HCT116 (cell line): Measurements from ENCODE around the gene TSPAN11. TPM values are rescaled to one million over a fixed set of nuclear protein-coding genes. Genes with fewer than 3 reads are reported as not detected.

Experiments used
- ATAC-seq: fragments of 200-7000 bp; cut with Tn5 transposase; 2 replicates; pipeline ENCODE4 v1.9.1; 2020; ENCODE audit warnings: mild to moderate bottlenecking, moderate library complexity
- BruUV-seq: library from RNA; stranded (reverse); fragments of 400-500 nt; replicated peaks from 2 replicates; lab custom pipeline; 2021; lab: Mats Ljungman, UMichigan
- CTCF ChIA-PET: fragments of 300-600 bp; sonication (Branson Sonifier 250); formaldehyde crosslinking; loops from one replicate; lab custom pipeline; 2021; ENCODE audit warnings: antibody characterized with exemption; lab: Charles Lee
- POLR2A ChIA-PET: fragments of 300-600, 350-600 bp; sonication (Branson Sonifier 250); formaldehyde crosslinking; loops from one replicate; lab custom pipeline; 2021; ENCODE audit warnings: antibody characterized with exemption; lab: Charles Lee
- RAD21 ChIA-PET, 2 experiments: fragments of 300-600 bp; sonication (Branson Sonifier 250); formaldehyde crosslinking; loops; one replicate each; lab custom pipeline; 2023; ENCODE audit warnings: low total read pairs in 2 of 2; ENCODE audit not compliant: uncharacterized antibody in 2 of 2, unreplicated experiment in 2 of 2, low non-redundant PET in 1 of 2; lab: Charles Lee
- DNase-seq: peaks from one replicate; pipeline ENCODE4 v3.0.0-alpha.2; 2010; ENCODE audit warnings: low read depth, low spot score
- H2AFZ ChIP-seq: fragments of 200-600 bp; shearing (Covaris generic), sonication (generic); 2 replicates; pipeline ENCODE4 v1.6.1; 2017; ENCODE audit warnings: low read depth, mixed run types, mixed read lengths, antibody characterized with exemption, low read length; ENCODE audit not compliant: poor library complexity, severe bottlenecking
- H3K27ac ChIP-seq: 2 replicates; pipeline ENCODE4 v1.5.1; 2012; ENCODE audit warnings: low read depth, low read length
- H3K27me3 ChIP-seq: fragments of 200-600 bp; sonication (generic); 2 replicates; pipeline ENCODE4 v1.6.1; 2016; ENCODE audit warnings: mixed run types, low read length, mixed read lengths; ENCODE audit not compliant: insufficient read depth
- H3K36me3 ChIP-seq, 2 experiments: fragments of 200-500 bp in 1 of 2; fragments of 200-600 bp in 1 of 2; sonication (Bioruptor generic) in 1 of 2; sonication (generic) in 1 of 2; 2 replicates each; pipeline versions ENCODE4 v1.5.1 to v1.6.1; 2014 to 2016; ENCODE audit warnings: low read length in 2 of 2, inconsistent platforms in 1 of 2, mixed read lengths in 1 of 2, mixed run types in 1 of 2; ENCODE audit not compliant: insufficient read depth in 2 of 2, control insufficient read depth in 1 of 2
- H3K4me1 ChIP-seq, 2 experiments: fragments of 200-600 bp in 1 of 2; sonication (generic) in 1 of 2; 2 replicates each; pipeline versions ENCODE4 v1.5.1 to v1.6.1; 2012 to 2017; ENCODE audit warnings: low read length in 2 of 2, inconsistent platforms in 1 of 2, mild to moderate bottlenecking in 1 of 2, mixed read lengths in 1 of 2, mixed run types in 1 of 2, moderate library complexity in 1 of 2; ENCODE audit not compliant: insufficient read depth in 2 of 2, control insufficient read depth in 1 of 2
- H3K4me2 ChIP-seq: fragments of 200-600 bp; sonication (generic); 2 replicates; pipeline ENCODE4 v1.6.1; 2017; ENCODE audit warnings: mixed run types, low read length, mixed read lengths
- H3K4me3 ChIP-seq, 2 experiments: fragments of 200-600 bp in 1 of 2; sonication (generic) in 1 of 2; replicated peaks in 1 of 2; 2 replicates each; pipeline ENCODE4 v1.5.1; 2011 to 2016; ENCODE audit warnings: low read length in 2 of 2, control low read depth in 1 of 2, low read depth in 1 of 2, mild to moderate bottlenecking in 1 of 2, mixed read lengths in 1 of 2, mixed run types in 1 of 2
- H3K79me2 ChIP-seq: fragments of 200-600 bp; sonication (generic); 2 replicates; pipeline ENCODE4 v1.6.1; 2017; ENCODE audit warnings: mild to moderate bottlenecking, mixed run types, low read length, moderate library complexity, mixed read lengths; ENCODE audit not compliant: insufficient read depth
- H3K9ac ChIP-seq: fragments of 200-600 bp; sonication (generic); 2 replicates; pipeline ENCODE4 v1.6.1; 2016; ENCODE audit warnings: low read length, mixed read lengths
- H3K9me2 ChIP-seq: fragments of 200-600 bp; sonication (generic), shearing (Covaris generic); 2 replicates; pipeline ENCODE4 v1.6.1; 2017; ENCODE audit warnings: mixed run types, mild to moderate bottlenecking, moderate library complexity; ENCODE audit not compliant: insufficient read depth
- H3K9me3 ChIP-seq, 2 experiments: fragments of 200-500 bp in 1 of 2; fragments of 200-600 bp in 1 of 2; sonication (Bioruptor generic) in 1 of 2; sonication (generic) in 1 of 2; 2 replicates each; pipeline ENCODE4 v1.6.1; 2014 to 2017; ENCODE audit warnings: low read length in 2 of 2, mixed read lengths in 2 of 2, inconsistent platforms in 1 of 2, low read depth in 1 of 2, mild to moderate bottlenecking in 1 of 2, mixed run types in 1 of 2, moderate library complexity in 1 of 2; ENCODE audit not compliant: control insufficient read depth in 1 of 2, insufficient read depth in 1 of 2
- H4K20me1 ChIP-seq: fragments of 200-600 bp; sonication (generic), shearing (Covaris generic); 2 replicates; pipeline ENCODE4 v1.6.1; 2017; ENCODE audit warnings: mixed run types, mild to moderate bottlenecking, moderate library complexity; ENCODE audit not compliant: insufficient read depth
- CTCF ChIP-seq, 3 experiments: fragments of 200-600 bp in 1 of 3; sonication (generic) in 1 of 3; IDR thresholded peaks in 2 of 3; conservative IDR thresholded peaks in 1 of 3; 2 replicates each; pipeline ENCODE4 v1.5.1; 2012 to 2017; ENCODE audit warnings: low read depth in 2 of 3, low read length in 2 of 3, antibody characterized with exemption in 1 of 3, borderline replicate concordance in 1 of 3, control low read depth in 1 of 3, mild to moderate bottlenecking in 1 of 3, mixed read lengths in 1 of 3, mixed run types in 1 of 3, moderate library complexity in 1 of 3; ENCODE audit not compliant: insufficient read depth in 1 of 3
- EGR1 ChIP-seq: IDR thresholded peaks from 2 replicates; pipeline ENCODE4 v1.6.1; 2012; ENCODE audit warnings: low read depth
- ELF1 ChIP-seq: IDR thresholded peaks from 2 replicates; pipeline ENCODE4 v1.6.1; 2012; ENCODE audit warnings: low read depth, borderline replicate concordance
- EZH2 ChIP-seq: fragments of 200-600 bp; sonication (generic); IDR thresholded peaks from 2 replicates; pipeline ENCODE4 v1.6.1; 2017; ENCODE audit warnings: antibody characterized with exemption, mixed run types
- EZH2phosphoT487 ChIP-seq: fragments of 200-600 bp; IDR thresholded peaks from 2 replicates; pipeline ENCODE4 v1.6.1; 2018; ENCODE audit warnings: antibody characterized with exemption, borderline replicate concordance
- FOSL1 ChIP-seq: IDR thresholded peaks from 2 replicates; pipeline ENCODE4 v1.6.1; 2012; ENCODE audit warnings: low read depth
- JUND ChIP-seq: IDR thresholded peaks from 2 replicates; pipeline ENCODE4 v1.6.1; 2012
- POLR2AphosphoS5 ChIP-seq: IDR thresholded peaks from 2 replicates; pipeline ENCODE4 v1.6.1; 2011; ENCODE audit warnings: mild to moderate bottlenecking, low read depth, low read length, moderate library complexity
- RAD21 ChIP-seq: IDR thresholded peaks from 2 replicates; pipeline ENCODE4 v1.6.1; 2012; ENCODE audit warnings: low read depth, mild to moderate bottlenecking
- SIN3A ChIP-seq: IDR thresholded peaks from 2 replicates; pipeline ENCODE4 v1.6.1; 2012; ENCODE audit warnings: low read depth
- SP1 ChIP-seq: IDR thresholded peaks from 2 replicates; pipeline ENCODE4 v1.6.1; 2012; ENCODE audit warnings: low read depth
- SRF ChIP-seq: IDR thresholded peaks from 2 replicates; pipeline ENCODE4 v1.6.1; 2012; ENCODE audit warnings: low read depth
- TCF7L2 ChIP-seq: IDR thresholded peaks from 2 replicates; pipeline ENCODE4 v1.7.0; 2011; ENCODE audit warnings: borderline replicate concordance, inconsistent platforms; ENCODE audit not compliant: insufficient read depth, insufficient read length; ENCODE audit errors: extremely low read depth
- YY1 ChIP-seq: IDR thresholded peaks from 2 replicates; pipeline ENCODE4 v1.6.1; 2011; ENCODE audit warnings: low read length, low read depth, moderate library complexity, mild to moderate bottlenecking; ENCODE audit not compliant: insufficient replicate concordance; ENCODE audit errors: extremely low read depth
- ZFX ChIP-seq: fragments of 450-650 bp; IDR thresholded peaks from 2 replicates; pipeline ENCODE4 v1.6.1; 2017
- ZNF274 ChIP-seq: fragments of 200-500 bp; sonication (Bioruptor generic); IDR thresholded peaks from 2 replicates; pipeline ENCODE4 v1.6.1; 2014; ENCODE audit warnings: mild to moderate bottlenecking, low read depth, low read length, inconsistent platforms
- intact Hi-C: fragments of 100-400 bp; cut with micrococcal nuclease; formaldehyde crosslinking; loops from 2 replicates; pipeline ENCODE4 v1.10.0; 2022
- total RNA-seq: library from RNA; stranded (reverse); gene quantifications from one replicate; pipeline ENCODE4 v1.2.1, GENCODE V29; 2021; ENCODE audit not compliant: unreplicated experiment
- TF ChIP-seq, protein P1 (sequence below): IDR thresholded peaks from 2 replicates; pipeline ENCODE4 v1.6.1; 2012
- TF ChIP-seq, protein P2 (sequence below): IDR thresholded peaks from 2 replicates; pipeline ENCODE4 v1.6.1; 2012; ENCODE audit warnings: low read depth
- TF ChIP-seq, protein P3 (sequence below): IDR thresholded peaks from 2 replicates; pipeline ENCODE4 v1.6.1; 2011; ENCODE audit warnings: mild to moderate bottlenecking, low read length, moderate library complexity; ENCODE audit not compliant: insufficient replicate concordance; ENCODE audit errors: extremely low read depth

TSPAN11 gene
- total RNA-seq, 1 experiment from 2014 or later, result not detected

DNA sequence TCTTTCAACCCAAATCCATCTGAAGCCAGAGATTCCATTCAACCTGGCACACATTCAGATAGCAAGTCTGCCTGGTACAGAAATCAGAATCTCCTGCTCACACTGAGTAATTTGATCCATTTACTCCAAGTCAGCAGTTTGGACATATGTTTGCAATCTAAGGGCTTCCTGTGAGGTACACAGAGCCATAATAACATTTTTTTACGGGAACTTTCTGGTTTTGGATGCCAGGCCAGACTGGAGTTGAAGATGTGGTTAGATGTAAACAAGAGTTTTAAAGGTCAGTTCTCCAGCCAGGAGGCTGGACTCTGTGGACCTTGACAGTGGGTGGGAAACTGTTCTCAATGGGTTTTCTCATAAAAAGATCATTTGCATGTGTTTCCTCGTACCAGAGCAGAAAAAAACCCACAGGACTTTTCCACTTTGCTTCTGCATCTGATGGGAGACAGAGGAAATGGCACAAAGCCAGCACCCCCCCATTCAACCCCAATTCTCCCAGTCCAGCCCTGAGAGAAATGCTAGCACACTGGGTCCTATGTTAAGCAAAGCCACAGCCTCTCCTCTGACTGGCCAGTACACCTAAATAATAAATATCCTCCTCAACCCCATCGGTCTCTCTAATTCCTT, 17.7 kb upstream of the TSPAN11 start:
- intact Hi-C loops, result no loop called here
- Histone ChIP-seq H3K79me2 (no peaks in the 10 kb centered on the region), H3K4me3 (no peak overlapping the region), H3K27ac (no peak overlapping the region), H3K4me2 (no peak overlapping the region), H3K36me3 (no peaks in the 10 kb centered on the region), H3K27me3 (no peaks in the 10 kb centered on the region), H3K4me1 (no peaks in the 10 kb centered on the region), H3K9ac (no peak overlapping the region), H3K9me3 (no peaks in the 10 kb centered on the region), H2AFZ (no peak overlapping the region), H3K9me2 (no peaks in the 10 kb centered on the region), H4K20me1 (no peaks in the 10 kb centered on the region)
- ATAC-seq, result no peak
- no TSS peak for BruUV-seq
- POLR2A ChIA-PET, result no interaction called here
- RAD21 ChIA-PET, result no interaction called here
- CTCF ChIA-PET, result no interaction called here
- no peak for DNase-seq
- no peak for TF ChIP-seq EZH2phosphoT487
- no peak for TF ChIP-seq RAD21
- no peak for TF ChIP-seq CTCF (IDR thresholded peaks at IDR 0.05 in 2 of 3, conservative IDR thresholded peaks at IDR 0.05 in 1 of 3; ENCODE audit: borderline replicate concordance in 1 of 3, insufficient read depth in 1 of 3, low read depth in 2 of 3, low read length in 2 of 3)
- no peak for TF ChIP-seq POLR2AphosphoS5
- no peak for TF ChIP-seq ZFX
- TF ChIP-seq, protein P1, sequence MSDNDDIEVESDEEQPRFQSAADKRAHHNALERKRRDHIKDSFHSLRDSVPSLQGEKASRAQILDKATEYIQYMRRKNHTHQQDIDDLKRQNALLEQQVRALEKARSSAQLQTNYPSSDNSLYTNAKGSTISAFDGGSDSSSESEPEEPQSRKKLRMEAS, result no peak
- TF ChIP-seq SP1, result no peak
- TF ChIP-seq EZH2, result no peak
- TF ChIP-seq TCF7L2, result no peak
- no peak for TF ChIP-seq SIN3A
- no peak for TF ChIP-seq ELF1
- no peak for TF ChIP-seq EGR1
- no peak for TF ChIP-seq FOSL1
- TF ChIP-seq SRF, result no peak
- no peak for TF ChIP-seq YY1
- no peak for TF ChIP-seq ZNF274
- no peak for TF ChIP-seq JUND
- TF ChIP-seq, protein P2, sequence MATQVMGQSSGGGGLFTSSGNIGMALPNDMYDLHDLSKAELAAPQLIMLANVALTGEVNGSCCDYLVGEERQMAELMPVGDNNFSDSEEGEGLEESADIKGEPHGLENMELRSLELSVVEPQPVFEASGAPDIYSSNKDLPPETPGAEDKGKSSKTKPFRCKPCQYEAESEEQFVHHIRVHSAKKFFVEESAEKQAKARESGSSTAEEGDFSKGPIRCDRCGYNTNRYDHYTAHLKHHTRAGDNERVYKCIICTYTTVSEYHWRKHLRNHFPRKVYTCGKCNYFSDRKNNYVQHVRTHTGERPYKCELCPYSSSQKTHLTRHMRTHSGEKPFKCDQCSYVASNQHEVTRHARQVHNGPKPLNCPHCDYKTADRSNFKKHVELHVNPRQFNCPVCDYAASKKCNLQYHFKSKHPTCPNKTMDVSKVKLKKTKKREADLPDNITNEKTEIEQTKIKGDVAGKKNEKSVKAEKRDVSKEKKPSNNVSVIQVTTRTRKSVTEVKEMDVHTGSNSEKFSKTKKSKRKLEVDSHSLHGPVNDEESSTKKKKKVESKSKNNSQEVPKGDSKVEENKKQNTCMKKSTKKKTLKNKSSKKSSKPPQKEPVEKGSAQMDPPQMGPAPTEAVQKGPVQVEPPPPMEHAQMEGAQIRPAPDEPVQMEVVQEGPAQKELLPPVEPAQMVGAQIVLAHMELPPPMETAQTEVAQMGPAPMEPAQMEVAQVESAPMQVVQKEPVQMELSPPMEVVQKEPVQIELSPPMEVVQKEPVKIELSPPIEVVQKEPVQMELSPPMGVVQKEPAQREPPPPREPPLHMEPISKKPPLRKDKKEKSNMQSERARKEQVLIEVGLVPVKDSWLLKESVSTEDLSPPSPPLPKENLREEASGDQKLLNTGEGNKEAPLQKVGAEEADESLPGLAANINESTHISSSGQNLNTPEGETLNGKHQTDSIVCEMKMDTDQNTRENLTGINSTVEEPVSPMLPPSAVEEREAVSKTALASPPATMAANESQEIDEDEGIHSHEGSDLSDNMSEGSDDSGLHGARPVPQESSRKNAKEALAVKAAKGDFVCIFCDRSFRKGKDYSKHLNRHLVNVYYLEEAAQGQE, result no peak
- TF ChIP-seq, protein P3, sequence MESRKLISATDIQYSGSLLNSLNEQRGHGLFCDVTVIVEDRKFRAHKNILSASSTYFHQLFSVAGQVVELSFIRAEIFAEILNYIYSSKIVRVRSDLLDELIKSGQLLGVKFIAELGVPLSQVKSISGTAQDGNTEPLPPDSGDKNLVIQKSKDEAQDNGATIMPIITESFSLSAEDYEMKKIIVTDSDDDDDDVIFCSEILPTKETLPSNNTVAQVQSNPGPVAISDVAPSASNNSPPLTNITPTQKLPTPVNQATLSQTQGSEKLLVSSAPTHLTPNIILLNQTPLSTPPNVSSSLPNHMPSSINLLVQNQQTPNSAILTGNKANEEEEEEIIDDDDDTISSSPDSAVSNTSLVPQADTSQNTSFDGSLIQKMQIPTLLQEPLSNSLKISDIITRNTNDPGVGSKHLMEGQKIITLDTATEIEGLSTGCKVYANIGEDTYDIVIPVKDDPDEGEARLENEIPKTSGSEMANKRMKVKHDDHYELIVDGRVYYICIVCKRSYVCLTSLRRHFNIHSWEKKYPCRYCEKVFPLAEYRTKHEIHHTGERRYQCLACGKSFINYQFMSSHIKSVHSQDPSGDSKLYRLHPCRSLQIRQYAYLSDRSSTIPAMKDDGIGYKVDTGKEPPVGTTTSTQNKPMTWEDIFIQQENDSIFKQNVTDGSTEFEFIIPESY, result no peak
